Hepatocyte (in vitro differentiated cells): Measurements from ENCODE around the gene JMJD8.

Experiments
- CTCF ChIP-seq: fragments of 200-600 bp; sonication (generic); IDR thresholded peaks from 2 replicates; pipeline ENCODE4 v1.5.1; 2016; ENCODE audit warnings: antibody characterized with exemption, mild to moderate bottlenecking; ENCODE audit not compliant: poor library complexity
- EZH2 ChIP-seq: fragments of 200-600 bp; sonication (generic); IDR thresholded peaks from 2 replicates; pipeline ENCODE4 v1.6.1; 2016; ENCODE audit warnings: antibody characterized with exemption, mild to moderate bottlenecking, borderline replicate concordance

GRCh38 chr16:716768-717325 lies 32.7 kb upstream of the JMJD8 start:
- no peak for TF ChIP-seq CTCF
- TF ChIP-seq EZH2: no peak
